WTC11 (cell line): ENCODE data around the gene MRTFA. TPM values are rescaled to one million over a fixed set of nuclear protein-coding genes. Genes with fewer than 3 reads are reported as not detected.

ENCODE experiments used
- ATAC-seq: fragments of 200-7000 bp; cut with Tn5 transposase; 2 replicates; pipeline ENCODE4 v1.10.0; 2021; ENCODE audit warnings: mild to moderate bottlenecking, moderate library complexity
- CTCF ChIA-PET: fragments of 300-600 bp; sonication (Branson Sonifier 250); formaldehyde crosslinking; loops from one replicate; lab custom pipeline; 2021; ENCODE audit warnings: antibody characterized with exemption; lab: Charles Lee
- POLR2A ChIA-PET: fragments of 350-600 bp; sonication (Branson Sonifier 250); formaldehyde crosslinking; loops from one replicate; lab custom pipeline; 2021; ENCODE audit warnings: antibody characterized with exemption; lab: Charles Lee
- DNase-seq: peaks from one replicate; pipeline ENCODE4 v3.0.0; 2021; ENCODE audit warnings: low spot score
- H3K27ac Mint-ChIP-seq: 2 replicates; pipeline ENCODE4 v1.8.0; 2021; ENCODE audit warnings: mixed read lengths
- H3K27me3 Mint-ChIP-seq: 2 replicates; pipeline ENCODE4 v1.8.0; 2021; ENCODE audit warnings: low read depth, mild to moderate bottlenecking, moderate library complexity, mixed read lengths
- H3K36me3 Mint-ChIP-seq: 2 replicates; pipeline ENCODE4 v1.8.0; 2021; ENCODE audit warnings: mixed read lengths
- H3K4me1 Mint-ChIP-seq: 2 replicates; pipeline ENCODE4 v1.8.0; 2022; ENCODE audit warnings: mixed read lengths
- H3K4me3 Mint-ChIP-seq: 2 replicates; pipeline ENCODE4 v1.8.0; 2021; ENCODE audit warnings: mild to moderate bottlenecking, moderate library complexity, mixed read lengths
- H3K9me3 Mint-ChIP-seq: 2 replicates; pipeline ENCODE4 v1.8.0; 2021; ENCODE audit warnings: mixed read lengths
- ESRRA ChIP-seq: sonication (generic); formaldehyde crosslinking; IDR thresholded peaks from 2 replicates; pipeline ENCODE4 v1.8.1; 2022; ENCODE audit warnings: mild to moderate bottlenecking, missing genetic modification reagents, borderline replicate concordance
- ETV6 ChIP-seq: sonication (generic); formaldehyde crosslinking; IDR thresholded peaks from 2 replicates; pipeline ENCODE4 v1.8.1; 2022; ENCODE audit warnings: mild to moderate bottlenecking, missing genetic modification reagents
- GABPB1 ChIP-seq: sonication (generic); formaldehyde crosslinking; IDR thresholded peaks from 2 replicates; pipeline ENCODE4 v1.8.1; 2023; ENCODE audit warnings: mild to moderate bottlenecking, missing genetic modification reagents
- JAZF1 ChIP-seq: fragments of 250-450 bp; sonication (Bioruptor Pico); IDR thresholded peaks from 2 replicates; pipeline ENCODE4 v1.9.0; 2021; ENCODE audit warnings: moderate library complexity, mild to moderate bottlenecking, inconsistent platforms
- NFATC4 ChIP-seq: fragments of 250-450 bp; sonication (Bioruptor Pico); IDR thresholded peaks from 2 replicates; pipeline ENCODE4 v1.9.0; 2021; ENCODE audit warnings: mild to moderate bottlenecking
- NR2C2 ChIP-seq: sonication (generic); formaldehyde crosslinking; IDR thresholded peaks from 2 replicates; pipeline ENCODE4 v1.8.0; 2022; ENCODE audit warnings: mild to moderate bottlenecking, missing genetic modification reagents
- RORB ChIP-seq: fragments of 250-450 bp; sonication (Bioruptor Pico); IDR thresholded peaks from 2 replicates; pipeline ENCODE4 v1.9.0; 2021; ENCODE audit warnings: mild to moderate bottlenecking
- SMAD3 ChIP-seq: sonication (generic); formaldehyde crosslinking; IDR thresholded peaks from 2 replicates; pipeline ENCODE4 v1.8.0; 2022; ENCODE audit warnings: missing genetic modification reagents, mild to moderate bottlenecking, borderline replicate concordance
- SOX15 ChIP-seq: fragments of 250-450 bp; sonication (Bioruptor Pico); IDR thresholded peaks from 2 replicates; pipeline ENCODE4 v1.9.0; 2021; ENCODE audit warnings: mild to moderate bottlenecking
- TCF7 ChIP-seq: sonication (generic); formaldehyde crosslinking; IDR thresholded peaks from 2 replicates; pipeline ENCODE4 v1.8.0; 2022; ENCODE audit warnings: mild to moderate bottlenecking, low read depth, missing genetic modification reagents, moderate library complexity
- ZBTB21 ChIP-seq: sonication (generic); formaldehyde crosslinking; IDR thresholded peaks from 2 replicates; pipeline ENCODE4 v1.8.1; 2023; ENCODE audit warnings: mild to moderate bottlenecking, missing genetic modification reagents, borderline replicate concordance
- ZNF671 ChIP-seq: fragments of 250-450 bp; sonication (Bioruptor Pico); IDR thresholded peaks from 2 replicates; pipeline ENCODE4 v1.8.0; 2021; ENCODE audit warnings: mild to moderate bottlenecking
- total RNA-seq: library from RNA; stranded (reverse); gene quantifications from 3 replicates; pipeline ENCODE4 v1.2.3, GENCODE V29; 2021
- TF ChIP-seq, protein P1 (sequence below): sonication (generic); formaldehyde crosslinking; IDR thresholded peaks from 2 replicates; pipeline ENCODE4 v1.8.0; 2022; ENCODE audit warnings: mild to moderate bottlenecking, missing genetic modification reagents
- TF ChIP-seq, protein P2 (sequence below): sonication (generic); formaldehyde crosslinking; IDR thresholded peaks from 2 replicates; pipeline ENCODE4 v1.8.1; 2023; ENCODE audit warnings: mild to moderate bottlenecking, missing genetic modification reagents, moderate library complexity
- TF ChIP-seq, protein P3 (sequence below): sonication (generic); formaldehyde crosslinking; IDR thresholded peaks from 2 replicates; pipeline ENCODE4 v1.8.1; 2022; ENCODE audit warnings: mild to moderate bottlenecking, moderate library complexity, missing genetic modification reagents
- TF ChIP-seq, protein P4 (sequence below): fragments of 250-450 bp; sonication (Bioruptor Pico); IDR thresholded peaks from 2 replicates; pipeline ENCODE4 v1.9.0; 2021; ENCODE audit warnings: mild to moderate bottlenecking
- TF ChIP-seq, protein P5 (sequence below): fragments of 250-450 bp; sonication (Bioruptor Pico); IDR thresholded peaks from 2 replicates; pipeline ENCODE4 v1.9.0; 2021; ENCODE audit warnings: mild to moderate bottlenecking, borderline replicate concordance
- TF ChIP-seq, protein P6 (sequence below): sonication (generic); formaldehyde crosslinking; IDR thresholded peaks from 2 replicates; pipeline ENCODE4 v1.8.1; 2022; ENCODE audit warnings: low read depth, missing genetic modification reagents, borderline replicate concordance

Gene MRTFA
- total RNA-seq, 1 experiment from 2014 or later, result 48.4 TPM

DNA sequence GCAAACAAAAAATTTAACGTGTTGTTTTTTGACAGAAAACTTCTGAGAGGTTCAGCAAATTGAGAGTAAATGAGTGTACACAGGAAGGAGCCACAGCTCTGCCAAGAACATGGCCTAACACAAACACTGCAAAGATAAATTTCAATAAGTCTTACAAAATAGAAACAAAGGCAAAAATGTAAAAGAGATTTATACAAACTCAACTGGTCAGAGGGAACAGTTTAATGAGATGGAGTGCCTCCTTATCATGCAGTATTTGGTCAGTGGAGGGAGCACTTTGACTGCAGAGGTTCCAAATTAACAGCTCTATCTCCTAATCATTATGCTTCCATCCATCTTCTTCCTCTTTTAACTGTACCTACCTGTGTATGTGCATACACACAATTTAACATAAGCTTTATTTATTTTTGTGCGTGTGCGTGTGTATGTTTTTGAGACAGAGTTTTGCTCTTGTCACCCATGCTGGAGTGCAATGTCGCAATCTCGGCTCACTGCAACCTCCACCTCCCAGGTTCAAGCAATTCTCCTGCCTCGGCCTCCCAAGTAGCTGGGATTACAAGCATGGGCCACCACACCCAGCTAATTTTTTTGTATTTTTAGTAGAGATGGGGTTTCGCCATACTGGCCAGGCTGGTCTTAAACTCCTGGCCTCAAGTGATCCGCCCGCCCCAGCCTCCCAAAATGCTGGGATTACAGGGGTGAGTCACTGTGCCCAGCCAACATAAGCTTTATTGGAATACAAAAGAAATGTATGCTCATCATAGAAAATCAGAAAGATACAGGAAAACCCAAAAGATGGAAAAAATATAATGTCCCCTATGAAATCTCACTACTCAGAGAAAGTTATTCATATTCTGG is 111.9 kb downstream of the MRTFA start:
- H3K27me3 Mint-ChIP-seq, result no peaks in the 10 kb centered on the region
- CTCF ChIA-PET, result interaction anchor here (0.6 to 2.7 kb wide), 21 partner anchors 8 to 374 kb away, joined by 3 to 33 read pairs (median 5); partner anchors contain the start of gene MRTFA
- POLR2A ChIA-PET, result no interaction called here
- no peaks in the 10 kb centered on the region for H3K4me1 Mint-ChIP-seq
- DNase-seq (no peak), ATAC-seq (no peak)
- TF ChIP-seq ETV6 (CRISPR knock-in tag) (no peak), SMAD3 (CRISPR knock-in tag) (no peak), SOX15 (no peak), JAZF1 (CRISPR knock-in tag) (no peak)
- TF ChIP-seq, protein P1, sequence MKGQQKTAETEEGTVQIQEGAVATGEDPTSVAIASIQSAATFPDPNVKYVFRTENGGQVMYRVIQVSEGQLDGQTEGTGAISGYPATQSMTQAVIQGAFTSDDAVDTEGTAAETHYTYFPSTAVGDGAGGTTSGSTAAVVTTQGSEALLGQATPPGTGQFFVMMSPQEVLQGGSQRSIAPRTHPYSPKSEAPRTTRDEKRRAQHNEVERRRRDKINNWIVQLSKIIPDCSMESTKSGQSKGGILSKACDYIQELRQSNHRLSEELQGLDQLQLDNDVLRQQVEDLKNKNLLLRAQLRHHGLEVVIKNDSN (CRISPR knock-in tag), result no peak
- TF ChIP-seq, protein P2, sequence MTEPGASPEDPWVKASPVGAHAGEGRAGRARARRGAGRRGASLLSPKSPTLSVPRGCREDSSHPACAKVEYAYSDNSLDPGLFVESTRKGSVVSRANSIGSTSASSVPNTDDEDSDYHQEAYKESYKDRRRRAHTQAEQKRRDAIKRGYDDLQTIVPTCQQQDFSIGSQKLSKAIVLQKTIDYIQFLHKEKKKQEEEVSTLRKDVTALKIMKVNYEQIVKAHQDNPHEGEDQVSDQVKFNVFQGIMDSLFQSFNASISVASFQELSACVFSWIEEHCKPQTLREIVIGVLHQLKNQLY, result no peak
- H3K4me3 Mint-ChIP-seq, result no peak overlapping the region
- H3K27ac Mint-ChIP-seq, result no peak overlapping the region
- no peaks in the 10 kb centered on the region; the same call in 1 of the 2 replicates for H3K36me3 Mint-ChIP-seq
- 0 out of 2 replicates have a peak, but pooled peaks cover 3% of the 10 kb centered on the region for H3K9me3 Mint-ChIP-seq

DNA sequence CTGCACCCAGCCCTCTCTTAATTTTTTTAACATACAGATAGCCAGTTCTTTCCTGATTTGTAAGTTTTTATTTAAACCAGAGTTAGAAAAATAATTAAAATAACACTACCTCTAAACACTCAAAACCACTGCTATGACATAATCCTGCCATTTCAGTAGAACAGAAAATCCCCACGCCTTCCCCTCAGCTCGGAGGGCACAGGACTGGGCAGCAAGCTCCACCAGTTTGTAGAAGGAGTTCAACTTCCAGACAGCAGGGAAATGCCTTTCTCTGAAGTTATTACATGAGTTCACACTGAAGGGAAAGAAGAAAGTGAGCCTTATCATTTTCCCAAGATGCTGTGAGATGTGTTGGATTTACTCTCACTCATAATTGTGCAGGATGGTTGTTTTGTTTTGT is 114.4 kb downstream of the MRTFA start:
- TF ChIP-seq GABPB1 (CRISPR knock-in tag) (no peak), NFATC4 (no peak), ESRRA (CRISPR knock-in tag) (no peak)
- TF ChIP-seq, protein P3, sequence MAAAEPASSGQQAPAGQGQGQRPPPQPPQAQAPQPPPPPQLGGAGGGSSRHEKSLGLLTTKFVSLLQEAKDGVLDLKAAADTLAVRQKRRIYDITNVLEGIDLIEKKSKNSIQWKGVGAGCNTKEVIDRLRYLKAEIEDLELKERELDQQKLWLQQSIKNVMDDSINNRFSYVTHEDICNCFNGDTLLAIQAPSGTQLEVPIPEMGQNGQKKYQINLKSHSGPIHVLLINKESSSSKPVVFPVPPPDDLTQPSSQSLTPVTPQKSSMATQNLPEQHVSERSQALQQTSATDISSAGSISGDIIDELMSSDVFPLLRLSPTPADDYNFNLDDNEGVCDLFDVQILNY (CRISPR knock-in tag), result no peak
- ChIA-PET POLR2A (no interaction called here), CTCF (no interaction called here)
- ATAC-seq (no peak), DNase-seq (no peak)
- no peaks in the 10 kb centered on the region; the same call in 1 of the 2 replicates for H3K36me3 Mint-ChIP-seq
- no peak overlapping the region; the same call in 1 of the 2 replicates for H3K27ac Mint-ChIP-seq
- 0 out of 2 replicates have a peak, but pooled peaks cover 3% of the 10 kb centered on the region for H3K9me3 Mint-ChIP-seq
- H3K4me3 Mint-ChIP-seq, result no peak overlapping the region
- peaks cover 16% of the 10 kb centered on the region for H3K4me1 Mint-ChIP-seq
- H3K27me3 Mint-ChIP-seq, result no peaks in the 10 kb centered on the region

DNA sequence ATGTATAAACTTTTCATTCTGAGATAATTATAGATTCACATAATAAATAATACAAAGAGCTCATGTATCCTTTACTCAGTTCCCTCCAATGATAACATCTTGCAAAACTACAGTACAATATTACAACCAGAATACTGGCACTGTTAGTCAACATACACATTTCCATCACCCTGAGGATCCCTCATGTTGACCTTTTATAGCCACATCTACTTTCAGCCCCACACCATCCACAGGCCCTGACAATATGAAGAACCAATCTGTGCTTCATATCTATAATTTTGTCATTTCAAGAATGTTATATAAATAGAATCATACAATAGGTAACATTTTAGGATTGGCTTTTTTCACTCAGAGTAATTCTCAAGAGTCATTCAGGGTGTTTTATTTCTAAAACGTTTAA is 115.5 kb downstream of the MRTFA start:
- Mint-ChIP-seq H3K36me3 (no peaks in the 10 kb centered on the region; the same call in 1 of the 2 replicates), H3K9me3 (0 out of 2 replicates have a peak, but pooled peaks cover 3% of the 10 kb centered on the region), H3K4me1 (peaks cover 19% of the 10 kb centered on the region), H3K27ac (no peak overlapping the region), H3K27me3 (no peaks in the 10 kb centered on the region), H3K4me3 (no peak overlapping the region)
- no peak for ATAC-seq
- DNase-seq, result no peak
- CTCF ChIA-PET, result no interaction called here
- POLR2A ChIA-PET, result interaction anchor here (0.9 kb wide), 1 partner anchor 151 kb away, joined by 3 read pairs; the partner anchor contains the start of gene SGSM3
- TF ChIP-seq ZBTB21 (CRISPR knock-in tag) (no peak), TCF7 (CRISPR knock-in tag) (no peak), NFATC4 (no peak), RORB (CRISPR knock-in tag) (no peak), ZNF671 (CRISPR knock-in tag) (no peak), NR2C2 (no peak)
- TF ChIP-seq, protein P4, sequence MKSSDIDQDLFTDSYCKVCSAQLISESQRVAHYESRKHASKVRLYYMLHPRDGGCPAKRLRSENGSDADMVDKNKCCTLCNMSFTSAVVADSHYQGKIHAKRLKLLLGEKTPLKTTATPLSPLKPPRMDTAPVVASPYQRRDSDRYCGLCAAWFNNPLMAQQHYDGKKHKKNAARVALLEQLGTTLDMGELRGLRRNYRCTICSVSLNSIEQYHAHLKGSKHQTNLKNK (CRISPR knock-in tag), result no peak
- TF ChIP-seq, protein P5, sequence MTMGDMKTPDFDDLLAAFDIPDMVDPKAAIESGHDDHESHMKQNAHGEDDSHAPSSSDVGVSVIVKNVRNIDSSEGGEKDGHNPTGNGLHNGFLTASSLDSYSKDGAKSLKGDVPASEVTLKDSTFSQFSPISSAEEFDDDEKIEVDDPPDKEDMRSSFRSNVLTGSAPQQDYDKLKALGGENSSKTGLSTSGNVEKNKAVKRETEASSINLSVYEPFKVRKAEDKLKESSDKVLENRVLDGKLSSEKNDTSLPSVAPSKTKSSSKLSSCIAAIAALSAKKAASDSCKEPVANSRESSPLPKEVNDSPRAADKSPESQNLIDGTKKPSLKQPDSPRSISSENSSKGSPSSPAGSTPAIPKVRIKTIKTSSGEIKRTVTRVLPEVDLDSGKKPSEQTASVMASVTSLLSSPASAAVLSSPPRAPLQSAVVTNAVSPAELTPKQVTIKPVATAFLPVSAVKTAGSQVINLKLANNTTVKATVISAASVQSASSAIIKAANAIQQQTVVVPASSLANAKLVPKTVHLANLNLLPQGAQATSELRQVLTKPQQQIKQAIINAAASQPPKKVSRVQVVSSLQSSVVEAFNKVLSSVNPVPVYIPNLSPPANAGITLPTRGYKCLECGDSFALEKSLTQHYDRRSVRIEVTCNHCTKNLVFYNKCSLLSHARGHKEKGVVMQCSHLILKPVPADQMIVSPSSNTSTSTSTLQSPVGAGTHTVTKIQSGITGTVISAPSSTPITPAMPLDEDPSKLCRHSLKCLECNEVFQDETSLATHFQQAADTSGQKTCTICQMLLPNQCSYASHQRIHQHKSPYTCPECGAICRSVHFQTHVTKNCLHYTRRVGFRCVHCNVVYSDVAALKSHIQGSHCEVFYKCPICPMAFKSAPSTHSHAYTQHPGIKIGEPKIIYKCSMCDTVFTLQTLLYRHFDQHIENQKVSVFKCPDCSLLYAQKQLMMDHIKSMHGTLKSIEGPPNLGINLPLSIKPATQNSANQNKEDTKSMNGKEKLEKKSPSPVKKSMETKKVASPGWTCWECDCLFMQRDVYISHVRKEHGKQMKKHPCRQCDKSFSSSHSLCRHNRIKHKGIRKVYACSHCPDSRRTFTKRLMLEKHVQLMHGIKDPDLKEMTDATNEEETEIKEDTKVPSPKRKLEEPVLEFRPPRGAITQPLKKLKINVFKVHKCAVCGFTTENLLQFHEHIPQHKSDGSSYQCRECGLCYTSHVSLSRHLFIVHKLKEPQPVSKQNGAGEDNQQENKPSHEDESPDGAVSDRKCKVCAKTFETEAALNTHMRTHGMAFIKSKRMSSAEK (CRISPR knock-in tag), result no peak
- TF ChIP-seq, protein P6, sequence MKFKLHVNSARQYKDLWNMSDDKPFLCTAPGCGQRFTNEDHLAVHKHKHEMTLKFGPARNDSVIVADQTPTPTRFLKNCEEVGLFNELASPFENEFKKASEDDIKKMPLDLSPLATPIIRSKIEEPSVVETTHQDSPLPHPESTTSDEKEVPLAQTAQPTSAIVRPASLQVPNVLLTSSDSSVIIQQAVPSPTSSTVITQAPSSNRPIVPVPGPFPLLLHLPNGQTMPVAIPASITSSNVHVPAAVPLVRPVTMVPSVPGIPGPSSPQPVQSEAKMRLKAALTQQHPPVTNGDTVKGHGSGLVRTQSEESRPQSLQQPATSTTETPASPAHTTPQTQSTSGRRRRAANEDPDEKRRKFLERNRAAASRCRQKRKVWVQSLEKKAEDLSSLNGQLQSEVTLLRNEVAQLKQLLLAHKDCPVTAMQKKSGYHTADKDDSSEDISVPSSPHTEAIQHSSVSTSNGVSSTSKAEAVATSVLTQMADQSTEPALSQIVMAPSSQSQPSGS (CRISPR knock-in tag), result no peak
